Activated T-helper 9 cell treated with anti-CD3 and anti-CD28 coated beads, Interleukin-2, amount 50 U/mL, for 16 hours (primary cell): Measurements from ENCODE around the gene VASN.
"Not testable (repeated sequence)": the region's sequence is repeated elsewhere in the genome, so short reads cannot be mapped to it uniquely, and the experiment has no call there.

Experiments used
- DNase-seq: peaks from one replicate; pipeline ENCODE4 v3.0.0-alpha.2; 2020; ENCODE audit warnings: low read depth

Gene VASN

DNA sequence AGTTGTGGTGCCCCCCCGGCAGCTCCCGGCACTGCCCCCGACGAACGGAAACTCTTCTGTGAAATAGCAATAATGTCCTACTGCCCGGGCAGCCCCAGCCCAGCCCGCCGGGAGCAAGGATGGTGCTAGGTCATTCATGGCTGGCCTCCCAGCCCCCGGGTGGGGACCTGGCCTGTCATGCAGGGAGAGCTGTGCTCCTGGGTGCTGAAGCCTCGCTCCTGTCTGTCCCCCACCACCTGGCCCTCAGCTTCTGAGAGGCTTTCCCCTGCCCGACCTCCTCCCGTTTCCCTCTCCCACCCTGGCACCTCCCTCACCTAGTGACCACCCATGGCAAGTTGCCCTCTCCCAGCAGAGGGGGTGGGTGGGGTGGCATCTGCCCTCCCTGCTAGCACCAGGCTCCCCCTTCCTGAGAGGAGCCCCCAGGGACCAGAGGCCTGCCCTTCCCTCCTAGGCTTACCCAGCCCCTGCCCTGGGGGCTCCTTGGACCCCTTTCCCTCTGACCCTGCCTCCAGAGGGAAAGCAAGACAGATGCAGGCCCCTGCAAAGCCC lies 34.0 kb upstream of the VASN start:
- no peak for DNase-seq

DNA sequence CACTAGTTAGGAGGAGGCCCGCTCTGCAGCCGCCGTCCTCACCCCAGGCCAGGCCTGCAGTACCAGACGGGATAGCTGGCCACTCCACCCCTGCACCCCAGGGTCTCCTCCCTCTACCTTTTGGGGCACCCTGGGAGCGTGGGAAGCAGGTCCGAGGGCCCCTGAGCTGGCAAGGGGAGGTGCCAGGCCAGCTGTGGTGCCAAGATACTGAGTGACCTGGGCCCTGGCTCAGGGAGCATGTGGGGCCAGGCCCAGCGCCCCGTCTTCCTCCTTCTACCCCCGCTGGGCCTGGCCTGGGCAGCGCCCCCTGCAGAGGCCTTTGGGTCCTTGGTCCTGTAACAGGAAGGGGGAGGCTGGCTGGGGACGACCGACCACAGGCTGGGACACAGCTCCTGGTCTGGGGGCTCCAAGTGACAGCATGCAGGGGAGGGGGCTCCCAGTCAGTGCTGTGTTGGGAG lies 33.5 kb upstream of the VASN start:
- no peak for DNase-seq

DNA sequence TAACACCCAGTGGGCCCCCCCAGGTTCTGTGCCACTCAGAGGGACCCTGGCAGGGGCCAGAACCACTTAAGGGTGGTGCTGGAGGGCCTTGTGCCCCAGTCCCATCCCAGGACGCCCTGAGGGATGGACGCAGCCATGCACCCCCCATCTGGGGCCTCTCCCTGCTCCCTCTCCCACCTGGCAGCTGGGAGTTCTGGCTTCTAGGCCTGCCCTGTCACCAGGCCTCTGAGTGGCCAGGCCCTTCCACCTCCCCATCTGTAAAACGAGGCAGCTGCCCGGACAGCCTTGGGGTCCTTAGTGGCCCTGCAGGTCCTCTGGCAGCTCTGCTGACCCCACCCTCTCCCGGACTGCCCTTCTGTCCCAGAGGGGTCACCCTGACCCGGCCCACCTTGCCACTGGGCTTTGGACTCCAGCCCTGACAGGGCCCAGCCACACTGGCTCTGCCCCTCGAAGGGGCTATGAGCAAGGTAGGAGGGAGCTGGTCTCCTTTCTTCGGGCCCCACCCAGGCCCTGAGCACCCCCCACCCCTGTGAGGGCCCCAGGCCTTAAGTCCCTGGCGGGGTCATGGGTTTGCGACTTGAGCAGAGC lies 32.8 kb upstream of the VASN start:
- DNase-seq, result no peak

DNA sequence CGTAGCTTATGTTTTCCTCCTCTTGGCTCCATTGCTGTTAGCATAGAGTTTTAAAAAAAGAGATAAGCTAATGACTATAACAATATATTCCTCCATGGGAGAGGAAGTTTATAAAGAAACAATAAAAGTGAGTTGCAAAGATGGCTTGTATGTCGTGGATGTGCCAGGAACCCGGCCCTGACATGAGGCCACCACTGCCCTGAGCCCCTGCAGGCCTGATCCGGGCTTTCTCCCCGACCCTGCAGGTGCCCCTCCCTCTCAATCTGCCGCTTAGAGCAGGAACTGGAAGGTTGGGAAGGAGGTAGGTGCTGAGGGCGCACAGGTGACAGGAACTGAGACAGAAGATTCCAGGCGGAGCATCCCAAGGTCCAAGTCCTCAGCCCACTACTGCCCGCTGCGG lies 32.2 kb upstream of the VASN start:
- no peak for DNase-seq

DNA sequence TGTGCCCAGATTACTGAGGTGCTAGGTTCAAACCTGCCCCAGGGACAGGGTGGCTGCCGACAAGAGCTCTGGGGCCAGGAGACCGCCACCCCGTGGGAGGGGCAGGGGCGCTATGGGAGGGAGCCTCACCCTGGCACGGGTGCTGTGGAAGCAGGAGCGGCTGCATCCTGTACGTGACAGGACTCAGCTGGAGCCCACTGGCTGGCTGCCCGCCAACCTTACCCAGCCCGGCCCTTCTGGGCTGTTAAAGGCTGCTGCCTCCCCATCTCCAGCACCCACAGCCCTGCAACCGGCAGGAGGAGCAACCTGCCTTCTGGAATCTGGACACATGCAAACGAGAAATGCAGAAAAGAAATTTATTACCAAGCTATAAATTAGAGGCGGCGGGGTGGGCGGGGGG lies 31.7 kb upstream of the VASN start:
- no peak for DNase-seq

DNA sequence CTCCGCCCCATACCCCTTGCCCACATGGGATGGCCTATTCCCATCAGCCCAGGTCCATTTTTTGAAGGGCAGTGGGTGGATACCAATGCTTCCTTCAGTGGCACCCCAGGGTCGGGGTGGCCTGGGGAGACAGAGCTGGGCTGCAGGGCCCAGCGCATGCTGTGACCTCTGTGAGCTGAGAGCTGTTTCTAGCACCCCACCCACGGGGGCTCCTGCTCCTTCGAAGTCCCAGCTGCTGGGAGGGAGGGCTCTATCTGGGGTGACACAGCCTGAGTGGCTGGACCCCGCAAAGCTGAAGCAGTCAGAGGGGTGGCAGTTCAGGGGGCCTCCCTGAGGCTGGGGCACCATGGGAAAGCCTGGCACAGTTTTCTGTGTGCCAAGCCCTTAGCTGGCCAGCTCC lies 31.2 kb upstream of the VASN start:
- no peak for DNase-seq

DNA sequence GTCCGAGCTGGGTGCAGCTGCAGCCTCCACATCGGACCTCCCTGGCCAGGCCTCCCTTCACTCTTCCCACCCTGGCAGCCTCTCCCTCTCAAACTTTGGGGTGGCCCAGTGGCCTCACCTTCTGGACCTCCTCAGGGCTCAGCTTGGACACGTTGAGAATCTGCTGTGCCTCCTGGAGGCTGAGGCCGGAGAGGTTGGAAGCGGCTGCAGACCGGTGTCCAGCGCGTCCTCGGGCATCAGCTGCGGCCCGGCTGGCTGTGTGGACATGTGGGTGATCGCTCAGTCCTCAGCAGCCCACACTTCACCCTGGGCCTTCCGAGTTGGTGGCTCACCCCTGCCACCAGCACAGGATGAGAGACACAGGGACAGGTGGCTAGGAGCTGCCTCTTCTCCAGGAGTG lies 30.4 kb upstream of the VASN start:
- DNase-seq, result no peak

DNA sequence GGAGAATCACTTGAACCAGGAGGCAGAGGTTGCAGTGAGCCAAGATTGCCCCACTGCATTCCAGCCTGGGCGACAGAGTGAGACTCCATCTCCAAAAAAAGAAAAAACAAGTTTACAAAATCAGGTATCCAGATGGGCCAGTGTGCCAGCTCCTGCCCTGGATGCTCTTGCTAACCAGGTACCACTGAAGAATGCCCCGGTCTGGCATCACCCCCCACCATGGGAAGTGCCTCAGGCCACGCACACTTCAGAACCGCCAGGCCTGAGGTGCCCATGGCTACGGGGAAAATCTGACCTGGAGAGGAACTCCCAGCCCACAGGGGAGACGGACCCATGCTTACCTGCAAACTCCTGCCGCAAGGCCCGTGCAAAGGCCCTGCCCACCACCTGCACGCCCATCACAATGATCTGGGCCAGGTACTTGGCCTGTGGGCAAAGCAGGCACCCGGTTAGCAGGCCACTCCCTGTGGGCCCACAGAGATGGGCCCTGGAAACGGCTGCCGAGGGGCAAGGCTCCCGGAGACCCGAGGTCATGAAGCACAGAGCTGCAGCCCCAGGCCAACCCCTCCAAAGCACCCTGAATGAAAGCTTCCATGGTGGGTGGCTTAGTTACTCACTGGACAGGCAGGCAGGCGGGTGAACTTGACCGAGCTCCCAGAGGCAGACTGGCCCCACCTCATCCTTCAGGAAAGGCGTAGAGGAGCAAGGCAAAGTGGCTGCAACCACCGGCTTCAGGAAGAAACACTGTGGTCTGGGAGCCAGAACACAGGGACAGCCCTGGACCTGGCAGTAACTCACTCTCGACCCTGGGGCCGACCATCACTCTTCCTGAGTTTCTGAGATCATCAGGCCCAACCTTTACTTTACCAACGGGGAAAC lies 28.5 kb upstream of the VASN start:
- DNase-seq, result no peak

DNA sequence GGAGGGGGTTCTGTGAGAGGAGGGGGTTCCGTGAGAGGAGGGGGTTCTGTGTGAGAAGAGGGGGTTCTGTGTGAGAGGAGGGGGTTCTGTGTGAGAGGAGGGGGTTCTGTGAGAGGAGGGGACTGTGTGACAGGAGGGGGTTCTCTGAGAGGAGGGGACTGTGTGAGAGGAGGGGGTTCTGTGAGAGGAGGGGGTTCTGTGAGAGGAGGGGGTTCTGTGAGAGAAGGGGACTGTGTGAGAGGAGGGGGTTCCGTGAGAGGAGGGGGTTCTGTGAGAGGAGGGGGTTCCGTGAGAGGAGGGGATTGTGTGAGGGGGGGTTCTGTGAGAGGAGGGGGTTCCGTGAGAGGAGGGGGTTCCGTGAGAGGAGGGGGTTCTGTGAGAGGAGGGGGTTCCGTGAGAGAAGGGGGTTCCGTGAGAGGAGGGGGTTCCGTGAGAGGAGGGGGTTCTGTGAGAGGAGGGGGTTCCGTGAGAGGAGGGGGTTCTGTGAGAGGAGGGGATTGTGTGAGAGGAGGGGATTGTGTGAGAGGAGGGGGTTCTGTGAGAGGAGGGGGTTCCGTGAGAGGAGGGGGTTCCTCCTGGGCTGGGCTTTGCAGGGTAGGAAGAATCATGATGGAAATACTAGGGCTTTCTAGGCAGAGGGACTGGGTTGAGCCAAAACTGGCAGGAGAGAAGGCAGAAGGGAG lies 27.2 kb upstream of the VASN start:
- DNase-seq, result not testable (repeated sequence)

DNA sequence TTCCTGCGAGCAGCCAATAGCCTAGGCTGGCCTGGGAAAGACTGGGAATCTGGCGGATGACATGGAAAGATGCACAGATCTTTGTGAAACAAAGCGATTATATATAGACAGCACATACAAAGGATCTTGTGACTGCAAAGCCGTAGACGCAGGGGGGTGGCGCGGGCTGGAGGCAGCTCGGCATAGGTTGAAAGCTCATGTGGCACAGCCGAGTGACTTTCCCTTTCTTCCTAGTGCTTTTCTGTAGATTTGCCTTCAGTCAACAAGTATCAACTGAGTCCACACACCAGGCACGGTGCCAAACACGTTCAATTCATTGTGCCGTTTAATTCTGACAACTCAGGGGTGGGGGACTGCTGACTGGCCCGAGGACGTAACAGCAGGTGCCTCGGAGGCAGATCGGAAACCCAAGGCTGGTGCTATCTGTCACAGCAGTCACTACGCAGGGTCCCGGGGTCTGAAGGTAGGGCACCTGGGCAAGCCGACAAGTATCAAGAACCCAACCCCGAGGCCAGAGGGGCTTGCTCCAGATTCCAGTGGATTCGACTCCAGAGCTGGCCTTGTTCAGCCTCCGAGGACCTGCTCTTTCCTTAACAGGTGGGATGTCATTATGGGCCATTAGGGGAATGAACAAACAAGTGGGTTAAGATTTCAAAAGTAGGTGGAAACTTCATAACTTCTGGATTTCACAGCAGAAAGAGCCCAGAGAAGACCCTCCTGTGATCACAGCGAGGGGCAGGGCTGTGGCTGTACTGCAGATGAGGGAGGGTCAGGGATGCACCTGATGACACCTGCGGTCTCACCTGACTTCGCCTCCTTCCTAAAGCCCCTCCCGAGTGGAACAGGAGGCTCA lies 26.4 kb upstream of the VASN start:
- no peak for DNase-seq

DNA sequence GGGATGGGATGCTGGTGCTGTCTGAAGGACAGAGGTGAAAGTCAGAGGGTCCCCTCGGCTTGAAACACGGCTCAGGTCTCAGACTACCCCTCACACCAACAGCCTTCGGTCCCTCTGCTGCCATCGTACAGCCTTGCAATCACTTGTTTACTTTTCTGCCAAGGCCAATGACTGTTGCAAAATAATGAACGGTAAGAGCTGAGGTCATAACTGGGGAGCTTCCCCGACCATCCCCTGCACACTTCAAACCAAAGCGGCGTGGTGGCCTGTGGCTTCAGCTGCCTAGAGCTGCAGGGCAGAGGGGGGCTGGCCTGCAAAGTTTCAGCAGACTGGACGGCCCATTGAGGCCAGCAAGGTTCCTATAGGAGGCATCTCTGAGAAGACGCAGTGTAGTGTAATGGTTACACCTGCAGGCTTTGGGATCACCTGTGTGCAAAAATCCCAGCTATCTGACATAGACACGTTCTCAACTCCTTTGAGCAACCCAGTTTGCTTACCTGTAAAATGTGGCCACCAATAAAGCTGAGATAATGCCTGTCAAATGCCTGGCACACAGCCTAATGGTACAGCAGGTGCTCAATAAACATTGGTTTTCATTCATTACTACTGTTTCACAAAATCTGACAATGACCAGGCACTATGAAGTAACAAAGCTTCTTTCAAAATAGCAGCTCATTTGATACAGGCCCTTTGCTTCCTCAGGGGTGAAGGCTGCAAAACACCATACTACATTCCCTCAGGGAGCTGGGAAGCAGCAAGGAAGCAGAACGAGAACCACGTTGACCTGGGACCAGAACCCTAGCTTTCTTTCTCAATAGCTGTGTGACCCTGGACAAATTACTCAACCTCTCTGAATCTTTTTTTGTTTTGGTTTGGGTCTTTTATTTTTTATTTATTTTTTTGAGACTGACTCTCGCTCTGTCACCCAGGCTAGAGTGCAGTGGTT lies 25.5 kb upstream of the VASN start:
- no peak for DNase-seq

DNA sequence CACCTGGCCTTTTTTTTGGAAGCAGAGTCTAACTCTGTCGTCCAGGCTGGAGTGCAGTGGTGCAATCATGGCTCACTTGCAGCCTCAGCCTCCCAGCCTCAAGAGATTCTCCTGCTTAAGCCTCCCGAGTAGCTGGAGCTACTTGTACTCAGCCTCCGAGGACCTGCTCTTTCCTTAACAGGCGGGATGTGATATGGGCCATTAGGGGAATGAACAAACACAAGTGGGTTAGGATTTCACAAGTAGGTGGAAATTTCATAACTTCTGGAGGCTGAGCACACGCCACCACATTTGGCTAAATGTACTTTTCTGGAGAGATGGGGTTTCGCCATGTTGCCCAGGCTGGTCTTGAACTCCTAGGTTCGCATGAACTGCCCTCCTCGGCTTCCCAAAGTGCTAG lies 24.6 kb upstream of the VASN start:
- no peak for DNase-seq

DNA sequence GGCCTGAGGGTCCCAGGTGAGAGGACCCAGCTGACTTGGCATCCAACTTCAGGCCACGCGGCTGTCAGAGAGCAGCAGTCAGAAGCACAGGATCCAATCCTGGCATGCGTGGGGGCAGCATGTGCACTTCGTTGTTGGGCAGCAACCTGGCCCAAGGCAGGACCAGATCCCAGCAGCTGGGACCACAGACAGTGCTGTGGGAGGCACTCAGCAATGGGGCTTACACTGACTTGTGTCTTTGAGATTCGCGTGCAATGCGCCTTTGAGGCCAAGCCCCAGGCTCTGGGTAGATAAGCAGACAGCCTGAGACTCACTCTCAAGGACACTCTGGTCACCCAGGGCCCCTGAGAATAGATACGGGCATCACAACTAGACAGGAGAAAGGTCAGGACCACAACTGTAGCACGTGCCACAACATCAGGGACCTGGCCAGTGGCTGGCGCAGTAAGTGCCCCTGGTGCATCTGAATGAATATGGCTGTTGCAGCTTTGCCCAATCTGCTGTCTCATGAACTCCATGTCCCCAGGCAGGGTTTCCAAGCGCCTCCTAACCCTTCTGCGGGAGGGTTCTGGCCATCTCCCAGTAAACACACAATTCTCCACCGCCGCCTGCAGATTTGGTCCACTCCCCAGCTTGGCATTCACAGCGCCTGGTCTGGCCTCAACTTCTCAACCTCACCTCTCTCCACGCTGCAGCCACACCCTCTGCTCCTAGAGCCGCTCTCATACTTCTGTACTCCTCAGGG lies 23.7 kb upstream of the VASN start:
- no peak for DNase-seq

DNA sequence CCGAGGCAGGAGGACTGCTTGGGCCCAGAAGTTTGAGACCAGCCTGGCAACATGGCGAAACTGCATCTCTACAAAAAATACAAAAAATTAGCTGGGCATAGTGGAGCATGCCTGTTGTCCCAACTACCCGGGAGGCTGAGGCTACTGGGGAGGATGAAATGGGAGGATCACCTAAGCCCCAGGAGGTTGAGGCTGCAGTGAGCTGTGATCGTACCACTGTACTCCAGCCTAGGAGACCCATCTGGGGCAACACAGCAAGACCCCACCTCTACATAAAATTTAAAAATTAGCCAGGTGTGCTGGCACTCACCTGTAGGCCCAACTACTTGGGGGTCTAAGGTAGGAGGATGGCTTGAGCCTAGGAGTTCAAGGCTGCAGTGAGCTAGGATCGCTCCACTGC lies 22.3 kb upstream of the VASN start:
- DNase-seq, result no peak

DNA sequence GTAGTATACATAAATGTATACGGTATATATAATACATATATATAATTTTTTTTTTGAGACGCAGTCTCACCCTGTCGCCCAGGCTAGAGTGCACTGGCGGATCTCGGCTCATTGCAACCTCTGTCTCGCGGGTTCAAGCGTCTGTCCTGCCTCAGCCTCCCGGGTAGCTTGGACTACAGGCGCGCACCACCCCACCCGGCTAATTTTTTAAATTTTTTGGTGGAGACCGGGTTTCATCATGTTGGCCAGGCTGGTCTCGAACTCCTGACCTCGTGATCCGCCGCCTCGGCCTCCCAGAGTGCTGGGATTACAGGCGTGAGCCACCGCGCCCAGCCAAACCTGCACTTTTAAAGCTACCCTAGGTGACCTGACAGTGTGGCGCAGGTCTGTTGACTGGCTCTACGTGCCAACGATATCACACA lies 21.3 kb upstream of the VASN start:
- no peak for DNase-seq

DNA sequence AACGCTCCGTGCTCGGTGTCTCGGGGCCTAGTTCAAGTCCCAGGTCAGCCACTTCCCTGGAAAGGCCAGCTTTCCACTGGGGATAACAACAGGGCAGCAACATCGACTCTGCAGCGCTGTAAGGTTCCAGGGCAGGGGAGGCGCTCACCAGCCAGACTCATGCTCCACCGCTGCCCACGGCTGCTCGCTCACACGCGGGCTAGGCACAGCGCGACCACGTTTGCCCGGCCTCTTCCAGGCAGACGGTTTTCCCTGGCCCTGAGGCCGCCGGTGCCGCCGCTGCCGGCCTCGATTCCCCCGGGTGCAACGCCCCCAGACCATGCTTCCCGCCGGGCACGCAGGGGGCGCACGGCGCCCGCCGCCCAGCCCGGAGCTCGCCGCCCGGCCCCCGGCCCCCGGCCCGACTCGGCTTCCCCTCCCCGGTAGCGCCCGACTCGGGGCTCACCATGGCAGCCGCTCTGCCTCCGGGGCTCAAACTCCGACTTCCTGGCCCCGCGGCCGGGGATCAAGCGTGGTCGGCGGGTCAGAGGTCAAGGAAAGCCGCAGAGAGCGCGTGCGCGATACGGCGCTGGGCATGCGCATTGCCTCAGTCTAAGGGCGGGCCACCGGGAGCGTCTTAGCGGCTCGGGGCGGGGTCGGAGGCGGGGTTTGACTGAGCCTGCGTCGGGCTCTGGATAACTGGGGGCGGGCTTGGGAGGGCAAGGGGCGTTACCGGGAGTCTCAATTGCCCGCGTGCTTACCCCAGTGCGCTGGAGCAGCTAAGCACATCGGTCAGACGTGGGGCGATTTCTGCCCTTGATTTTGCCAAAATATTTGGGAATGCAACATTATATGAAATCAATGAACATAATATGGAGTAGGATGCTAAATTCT lies 20.6 kb upstream of the VASN start, which contains the start of gene PAM16:
TSS of gene PAM16 (minus strand) at position 535 of the 873 bp plus-strand sequence. CDS start at position 448, 87 bp downstream.
- DNase-seq, result peak; percentile 97

DNA sequence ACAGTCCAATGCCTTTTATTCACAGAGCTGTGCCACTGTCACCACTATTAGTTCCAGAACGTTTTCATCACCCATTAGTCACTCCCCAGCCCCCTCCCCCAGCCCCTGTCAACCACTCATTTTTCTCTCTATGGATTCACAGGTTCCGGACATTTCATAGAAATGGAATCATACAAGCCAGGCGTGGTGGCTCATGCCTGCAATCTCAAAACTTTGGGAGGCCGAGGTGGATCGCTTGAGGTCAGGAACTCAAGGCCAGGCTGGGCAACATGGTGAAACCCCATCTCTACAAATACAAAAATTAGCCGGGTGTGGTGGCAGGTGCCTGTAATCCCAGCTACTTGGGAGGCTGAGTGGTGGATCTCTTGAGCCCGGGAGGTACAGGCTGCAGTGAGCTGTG lies 19.8 kb upstream of the VASN start:
- DNase-seq, result no peak

DNA sequence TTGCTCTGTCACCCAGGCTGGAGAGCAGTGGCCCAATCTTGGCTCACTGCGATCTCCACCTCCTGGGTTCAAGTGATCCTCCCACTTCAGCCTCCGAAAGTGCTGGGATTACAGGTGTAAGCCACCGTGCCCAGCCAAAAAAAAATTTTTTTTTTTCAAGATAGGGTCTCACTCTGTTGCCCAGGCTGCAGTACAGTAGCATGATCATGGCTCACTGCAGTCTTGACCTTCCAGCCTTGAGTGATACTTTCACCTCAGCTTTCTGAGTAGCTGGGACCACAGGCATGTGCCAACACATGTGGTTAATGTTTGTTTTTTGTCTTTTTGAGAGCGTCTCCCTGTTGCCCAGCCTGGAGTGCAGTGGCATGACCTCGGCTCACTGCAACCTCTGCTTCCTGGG lies 18.8 kb upstream of the VASN start:
- DNase-seq, result no peak

DNA sequence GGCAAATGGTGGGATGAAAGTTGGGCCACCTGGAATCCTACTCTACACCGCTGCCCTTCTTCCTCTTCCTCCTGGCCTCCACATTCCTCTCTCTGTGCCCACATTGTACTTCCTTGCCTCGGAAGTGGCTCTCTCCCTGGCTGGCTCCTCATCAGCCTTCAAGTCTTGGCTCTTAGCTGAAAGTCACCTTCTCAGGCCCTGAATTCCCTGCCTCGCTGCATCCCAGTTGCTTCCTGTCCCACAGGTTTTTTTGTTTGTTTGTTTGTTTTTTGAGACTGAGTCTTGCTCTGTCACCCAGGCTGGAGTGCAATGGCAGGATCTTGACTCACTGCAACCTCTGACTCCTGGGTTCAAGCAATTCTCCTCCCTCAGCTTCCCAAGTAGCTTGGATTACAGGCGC lies 18.0 kb upstream of the VASN start:
- DNase-seq, result no peak
